ENCODE measurements around the gene PRIMA1.

The PRIMA1 gene

DNA sequence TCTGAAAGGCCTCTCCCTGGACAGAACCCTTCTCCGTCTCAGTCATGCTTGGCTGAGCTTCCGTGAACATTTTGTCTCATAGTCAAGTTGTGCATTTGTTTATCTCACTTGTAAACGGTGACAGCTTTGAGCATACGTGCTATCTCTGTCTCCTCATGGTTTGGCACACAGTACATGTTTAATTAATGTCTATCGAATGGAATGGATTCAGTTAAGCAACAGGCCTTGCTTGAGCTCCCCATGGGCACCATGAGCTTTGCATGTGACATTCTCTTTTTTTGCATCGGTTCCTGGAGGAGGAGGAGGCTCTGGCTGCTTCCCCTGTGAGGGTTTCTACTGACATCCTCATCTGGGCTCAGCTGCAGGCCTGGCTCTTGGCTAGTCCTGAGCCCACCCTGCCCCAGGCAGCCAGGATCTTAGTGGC lies 80.0 kb downstream of the PRIMA1 start:
- Mint-ChIP-seq H3K27ac (ENCODE audit: low read depth) (no peak overlapping the region), H3K27me3 (peaks cover 33% of the 10 kb centered on the region), H3K4me1 (no peaks in the 10 kb centered on the region), H3K36me3 (ENCODE audit: insufficient read depth) (no peaks in the 10 kb centered on the region), H3K4me3 (no peak overlapping the region), H3K9me3 (no peaks in the 10 kb centered on the region)
- DNase-seq (ENCODE audit: low spot score in 2 of 2) = no peak
- no peak for ATAC-seq (replicated peaks; ENCODE audit: extremely low read depth, poor library complexity, severe bottlenecking)

DNA sequence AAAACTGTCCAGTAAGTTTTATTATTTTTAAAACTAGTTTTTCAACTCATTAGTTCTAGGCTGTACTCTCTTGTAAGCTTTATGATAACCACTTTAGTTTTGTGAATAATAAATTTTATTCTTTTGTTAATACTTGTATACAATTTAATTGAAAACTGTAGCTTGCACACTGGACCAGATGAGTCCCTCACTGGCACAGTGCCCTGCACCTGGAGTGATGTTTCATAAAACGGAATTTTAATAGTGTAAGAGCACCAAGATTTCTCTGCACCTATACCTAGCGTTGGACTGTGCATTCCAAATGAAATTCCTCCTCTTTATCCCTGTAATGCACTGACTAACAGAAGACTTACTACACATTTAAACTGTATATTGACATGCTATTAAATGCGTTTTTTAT lies 80.8 kb downstream of the PRIMA1 start:
- no peak overlapping the region for H3K4me3 Mint-ChIP-seq
- no peak for ATAC-seq (replicated peaks; ENCODE audit: extremely low read depth, poor library complexity, severe bottlenecking)
- no peak overlapping the region for H3K27ac Mint-ChIP-seq (ENCODE audit: low read depth)
- peaks cover 41% of the 10 kb centered on the region for H3K27me3 Mint-ChIP-seq
- no peaks in the 10 kb centered on the region for H3K4me1 Mint-ChIP-seq
- no peaks in the 10 kb centered on the region for H3K36me3 Mint-ChIP-seq (ENCODE audit: insufficient read depth)
- H3K9me3 Mint-ChIP-seq = no peaks in the 10 kb centered on the region
- no peak for DNase-seq (ENCODE audit: low spot score in 2 of 2)

GRCh38 chr14:93706360-93706955 lies 81.8 kb downstream of the PRIMA1 start:
- DNase-seq (ENCODE audit: low spot score in 2 of 2) (no peak), ATAC-seq (replicated peaks; ENCODE audit: extremely low read depth, poor library complexity, severe bottlenecking) (no peak)
- Mint-ChIP-seq H3K4me1 (no peaks in the 10 kb centered on the region), H3K27me3 (peaks cover 51% of the 10 kb centered on the region), H3K36me3 (ENCODE audit: insufficient read depth) (no peaks in the 10 kb centered on the region), H3K4me3 (no peak overlapping the region), H3K27ac (ENCODE audit: low read depth) (no peak overlapping the region), H3K9me3 (no peaks in the 10 kb centered on the region)

GRCh38 chr14:93705513-93706156 lies 82.7 kb downstream of the PRIMA1 start:
- no peak for DNase-seq (ENCODE audit: low spot score in 2 of 2)
- no peaks in the 10 kb centered on the region for H3K9me3 Mint-ChIP-seq
- no peak for ATAC-seq (replicated peaks; ENCODE audit: extremely low read depth, poor library complexity, severe bottlenecking)
- no peak overlapping the region for H3K27ac Mint-ChIP-seq (ENCODE audit: low read depth)
- H3K27me3 Mint-ChIP-seq = peaks cover 60% of the 10 kb centered on the region
- H3K4me1 Mint-ChIP-seq = no peaks in the 10 kb centered on the region
- no peaks in the 10 kb centered on the region for H3K36me3 Mint-ChIP-seq (ENCODE audit: insufficient read depth)
- H3K4me3 Mint-ChIP-seq = no peak overlapping the region

DNA sequence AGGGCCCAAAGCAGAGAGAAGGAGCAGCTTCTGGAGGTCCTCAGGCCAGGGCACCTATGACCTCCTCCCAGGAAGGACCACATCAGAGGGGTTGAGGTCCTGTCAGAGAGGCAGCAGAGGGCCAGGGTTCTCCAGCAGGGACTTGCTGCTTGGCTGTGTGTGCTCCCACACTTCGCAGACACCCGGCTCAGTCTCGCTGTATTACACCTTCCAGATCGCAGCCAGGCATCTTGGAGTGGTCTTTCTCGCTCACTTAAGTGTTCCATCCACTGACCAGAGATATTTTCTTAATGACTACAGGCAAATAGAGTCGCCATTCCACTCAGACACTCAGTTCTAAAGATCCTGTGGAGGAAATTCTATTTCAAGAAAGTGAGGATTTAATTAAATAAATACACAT lies 84.3 kb downstream of the PRIMA1 start:
- Mint-ChIP-seq H3K4me1 (no peaks in the 10 kb centered on the region), H3K27me3 (peaks cover 74% of the 10 kb centered on the region), H3K9me3 (peaks cover 13% of the 10 kb centered on the region), H3K36me3 (ENCODE audit: insufficient read depth) (no peaks in the 10 kb centered on the region), H3K27ac (ENCODE audit: low read depth) (no peak overlapping the region), H3K4me3 (no peak overlapping the region)
- ATAC-seq (replicated peaks; ENCODE audit: extremely low read depth, poor library complexity, severe bottlenecking) (no peak), DNase-seq (ENCODE audit: low spot score in 2 of 2) (no peak)

DNA sequence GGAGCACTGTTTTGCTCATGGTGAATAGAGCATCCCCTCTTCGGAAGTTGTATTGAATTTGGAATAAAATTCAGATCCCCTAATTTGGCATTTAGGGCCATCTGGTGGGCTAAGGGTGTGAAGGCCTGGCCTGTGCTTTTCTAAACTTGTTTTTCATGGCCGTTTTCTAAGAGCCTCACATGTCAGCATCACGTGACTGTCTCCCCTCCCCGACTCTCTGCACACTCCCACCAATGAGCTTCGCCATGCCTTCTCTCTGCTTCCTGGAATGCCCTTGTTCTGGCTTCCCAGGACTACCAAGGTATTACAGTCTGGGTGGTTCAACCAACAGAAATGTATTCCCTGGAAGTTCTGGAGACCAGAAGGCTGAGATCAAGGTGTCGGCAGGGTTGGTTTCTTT lies 85.3 kb downstream of the PRIMA1 start:
- Mint-ChIP-seq H3K36me3 (ENCODE audit: insufficient read depth) (no peaks in the 10 kb centered on the region), H3K4me1 (no peaks in the 10 kb centered on the region), H3K9me3 (peaks cover 13% of the 10 kb centered on the region), H3K4me3 (no peak overlapping the region), H3K27ac (ENCODE audit: low read depth) (no peak overlapping the region), H3K27me3 (peaks cover 74% of the 10 kb centered on the region)
- no peak for DNase-seq (ENCODE audit: low spot score in 2 of 2)
- no peak for ATAC-seq (replicated peaks; ENCODE audit: extremely low read depth, poor library complexity, severe bottlenecking)

DNA sequence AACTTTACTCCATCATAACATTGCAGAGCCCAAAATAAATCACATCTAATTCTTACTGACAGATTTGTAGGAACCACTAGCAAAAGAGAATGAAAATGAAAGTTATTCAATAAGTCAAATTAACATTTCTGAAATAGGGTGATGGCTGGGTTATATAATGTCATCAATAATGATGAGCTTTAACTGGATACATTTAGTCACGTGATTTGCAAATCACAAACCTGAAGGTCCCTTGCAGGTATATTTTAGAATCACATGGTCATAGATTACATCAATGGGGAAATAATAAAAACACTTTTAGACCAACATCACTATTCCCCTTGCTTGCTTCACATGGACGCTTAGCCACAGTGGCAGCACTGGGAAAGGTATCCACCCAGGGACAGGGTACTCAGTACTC lies 86.7 kb downstream of the PRIMA1 start:
- no peak for DNase-seq (ENCODE audit: low spot score in 2 of 2)

GRCh38 chr14:93700928-93701327 lies 87.4 kb downstream of the PRIMA1 start:
- Mint-ChIP-seq H3K4me1 (no peaks in the 10 kb centered on the region), H3K27me3 (peaks cover 67% of the 10 kb centered on the region), H3K36me3 (ENCODE audit: insufficient read depth) (no peaks in the 10 kb centered on the region), H3K27ac (ENCODE audit: low read depth) (no peak overlapping the region), H3K4me3 (no peak overlapping the region), H3K9me3 (peaks cover 13% of the 10 kb centered on the region)
- ATAC-seq (replicated peaks; ENCODE audit: extremely low read depth, poor library complexity, severe bottlenecking) (no peak), DNase-seq (ENCODE audit: low spot score in 2 of 2) (no peak)

More for the DNA sequence above, 86.7 kb downstream of the PRIMA1 start:
- Mint-ChIP-seq H3K36me3 (ENCODE audit: insufficient read depth) (no peaks in the 10 kb centered on the region), H3K9me3 (peaks cover 13% of the 10 kb centered on the region), H3K4me3 (no peak overlapping the region), H3K27me3 (peaks cover 73% of the 10 kb centered on the region), H3K4me1 (no peaks in the 10 kb centered on the region), H3K27ac (ENCODE audit: low read depth) (no peak overlapping the region)
- ATAC-seq (replicated peaks; ENCODE audit: extremely low read depth, poor library complexity, severe bottlenecking) = no peak

- DNase-seq (ENCODE audit: low spot score in 2 of 2) (no peak), ATAC-seq (replicated peaks; ENCODE audit: extremely low read depth, poor library complexity, severe bottlenecking) (no peak)
- Mint-ChIP-seq H3K4me3 (no peak overlapping the region), H3K4me1 (no peaks in the 10 kb centered on the region), H3K27me3 (peaks cover 30% of the 10 kb centered on the region), H3K9me3 (no peaks in the 10 kb centered on the region), H3K36me3 (ENCODE audit: insufficient read depth) (no peaks in the 10 kb centered on the region), H3K27ac (ENCODE audit: low read depth) (no peak overlapping the region)
Measured at GRCh38 chr14:93693914-93694313, 94.4 kb downstream of the PRIMA1 start.

DNA sequence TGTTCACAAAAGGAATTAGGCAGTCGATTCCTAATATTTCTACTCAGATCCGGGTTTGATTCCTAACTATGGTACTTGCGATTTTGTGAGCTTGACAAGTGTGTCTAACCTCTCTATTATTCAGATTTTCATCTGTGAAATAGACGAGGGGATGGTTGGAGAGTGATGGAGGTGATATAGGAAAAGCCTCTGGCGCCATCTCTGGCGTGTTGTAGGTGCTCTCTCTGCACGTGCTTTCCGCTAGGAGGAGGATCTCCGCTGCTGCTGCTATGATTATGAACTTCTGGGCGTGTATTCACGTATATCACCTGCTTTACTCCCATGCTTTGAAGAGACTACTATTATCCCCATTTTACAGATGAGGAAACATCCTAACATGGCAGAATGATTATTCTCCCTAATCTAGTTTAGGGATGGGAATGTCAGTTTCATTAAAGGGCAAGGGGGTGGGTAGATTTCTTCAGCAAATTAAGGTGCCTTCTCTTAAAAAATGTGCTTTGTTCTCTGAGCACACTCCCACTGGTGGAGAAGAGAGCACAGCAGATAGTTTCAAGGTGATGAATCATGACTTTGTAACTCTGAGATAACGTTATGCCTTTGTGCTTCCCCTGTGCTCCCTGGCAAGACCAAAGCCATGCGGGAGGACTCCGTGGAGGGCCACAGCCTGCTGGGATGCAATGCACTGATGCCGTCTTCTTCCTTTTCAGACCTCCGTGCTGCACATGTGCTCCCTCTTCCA lies 97.1 kb downstream of the PRIMA1 start:
- ATAC-seq (replicated peaks; ENCODE audit: extremely low read depth, poor library complexity, severe bottlenecking) = no peak
- H3K36me3 Mint-ChIP-seq (ENCODE audit: insufficient read depth) = no peaks in the 10 kb centered on the region
- DNase-seq (ENCODE audit: low spot score in 2 of 2) = no peak
- peaks cover 57% of the 10 kb centered on the region for H3K27me3 Mint-ChIP-seq
- H3K9me3 Mint-ChIP-seq = no peaks in the 10 kb centered on the region
- no peak overlapping the region for H3K27ac Mint-ChIP-seq (ENCODE audit: low read depth)
- H3K4me3 Mint-ChIP-seq = no peak overlapping the region
- H3K4me1 Mint-ChIP-seq = no peaks in the 10 kb centered on the region

DNA sequence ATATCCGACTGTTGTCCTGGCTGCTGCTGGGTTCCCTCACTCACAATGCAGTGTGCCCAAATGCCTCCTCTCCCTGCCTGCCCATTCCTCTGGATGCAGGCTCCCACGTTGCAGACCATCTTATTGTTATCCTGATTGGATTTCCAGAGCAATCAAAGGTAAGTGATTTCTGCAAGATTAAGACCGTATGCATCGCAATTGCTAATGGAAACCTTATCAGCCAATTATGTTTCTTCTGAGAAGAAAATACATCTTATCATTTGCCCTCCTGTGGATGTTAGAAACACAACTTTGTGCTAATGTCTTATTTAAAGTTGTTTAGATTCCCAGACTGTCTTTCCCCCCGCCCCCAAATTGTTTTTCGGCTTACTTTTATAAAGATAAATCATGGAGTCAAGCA lies 98.1 kb downstream of the PRIMA1 start:
- H3K4me3 Mint-ChIP-seq = no peak overlapping the region
- ATAC-seq (replicated peaks; ENCODE audit: extremely low read depth, poor library complexity, severe bottlenecking) (no peak), DNase-seq (ENCODE audit: low spot score in 2 of 2) (no peak)
- H3K27ac Mint-ChIP-seq (ENCODE audit: low read depth) = no peak overlapping the region
- no peaks in the 10 kb centered on the region for H3K4me1 Mint-ChIP-seq
- H3K9me3 Mint-ChIP-seq = no peaks in the 10 kb centered on the region
- H3K27me3 Mint-ChIP-seq = peaks cover 63% of the 10 kb centered on the region
- no peaks in the 10 kb centered on the region for H3K36me3 Mint-ChIP-seq (ENCODE audit: insufficient read depth)

DNA sequence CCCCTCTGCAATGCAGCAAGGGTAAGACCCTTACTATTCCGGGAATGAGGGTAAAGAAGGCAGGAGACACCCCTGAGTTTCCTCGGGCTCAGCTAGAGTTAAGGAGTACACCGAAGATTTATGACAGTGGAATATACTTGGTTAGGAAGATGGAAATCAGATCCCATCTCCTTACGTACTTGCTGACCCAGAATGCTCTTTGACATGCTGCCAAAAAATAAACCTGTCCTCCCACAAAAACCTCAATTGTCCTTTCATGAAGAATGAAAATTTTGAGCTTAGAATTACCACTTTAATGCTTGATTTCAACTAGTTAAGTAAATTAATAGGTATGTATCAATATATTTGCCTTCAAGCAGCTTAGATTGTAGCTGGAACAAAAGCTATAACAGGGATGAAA lies 99.5 kb downstream of the PRIMA1 start:
- Mint-ChIP-seq H3K27ac (ENCODE audit: low read depth) (no peak overlapping the region), H3K36me3 (ENCODE audit: insufficient read depth) (no peaks in the 10 kb centered on the region), H3K4me3 (no peak overlapping the region), H3K4me1 (no peaks in the 10 kb centered on the region), H3K9me3 (no peaks in the 10 kb centered on the region), H3K27me3 (peaks cover 70% of the 10 kb centered on the region)
- no peak for DNase-seq (ENCODE audit: low spot score in 2 of 2)
- ATAC-seq (replicated peaks; ENCODE audit: extremely low read depth, poor library complexity, severe bottlenecking) = no peak

- H3K27ac Mint-ChIP-seq (ENCODE audit: low read depth) = no peak overlapping the region
- ATAC-seq (replicated peaks; ENCODE audit: extremely low read depth, poor library complexity, severe bottlenecking) = no peak
- no peaks in the 10 kb centered on the region for H3K36me3 Mint-ChIP-seq (ENCODE audit: insufficient read depth)
- peaks cover 70% of the 10 kb centered on the region for H3K27me3 Mint-ChIP-seq
- H3K4me3 Mint-ChIP-seq = no peak overlapping the region
- H3K9me3 Mint-ChIP-seq = no peaks in the 10 kb centered on the region
- DNase-seq (ENCODE audit: low spot score in 2 of 2) = no peak
- no peaks in the 10 kb centered on the region for H3K4me1 Mint-ChIP-seq
Measured at GRCh38 chr14:93688239-93688666, 100.0 kb downstream of the PRIMA1 start.

All from central memory CD8-positive, alpha-beta T cell (primary cell).